Measurements from ENCODE around the gene JARID2. TPM values are rescaled to one million over a fixed set of nuclear protein-coding genes. Genes with fewer than 3 reads are reported as not detected.

The JARID2 gene
- total RNA-seq, 2 donors from 2014 or later: 3.6 to 4.6 TPM

DNA sequence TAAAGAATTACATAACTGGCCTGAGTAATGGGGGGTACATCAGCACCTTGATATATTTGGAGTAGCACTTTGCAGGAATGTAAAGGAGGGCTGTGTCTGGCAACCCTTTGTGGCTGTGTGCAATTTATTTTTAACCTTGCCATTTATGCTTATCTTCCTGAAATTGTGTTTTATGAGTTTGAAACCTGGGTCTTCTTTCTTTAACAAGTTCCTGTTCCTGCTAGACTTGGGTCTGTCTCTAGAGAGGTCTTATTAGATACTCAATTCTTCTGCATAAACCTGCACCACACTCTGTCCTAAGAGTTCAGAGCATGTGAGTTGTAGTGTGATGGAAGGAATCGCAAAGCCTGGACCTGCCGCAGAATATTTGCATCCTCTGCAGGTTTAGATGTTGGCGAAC, 181.0 kb downstream of the JARID2 start:
- Histone ChIP-seq H3K4me3 (no peak overlapping the region), H3K4me1 (peaks cover 14% of the 10 kb centered on the region), H3K36me3 (replicated peaks in 1 of 2; ENCODE audit: insufficient read depth in 1 of 2, low read depth in 2 of 2) (no peaks in the 10 kb centered on the region), H3K27ac (no peak overlapping the region), H3K27me3 (no peaks in the 10 kb centered on the region), H3K9me3 (no peaks in the 10 kb centered on the region)
- no peak for DNase-seq
- WGBS, 2 donors: 85 to 92% methylated on average over 3 of the region's 3 CpGs
- intact Hi-C loops (cut with DNase I): no loop called here
- TF ChIP-seq, protein P1, sequence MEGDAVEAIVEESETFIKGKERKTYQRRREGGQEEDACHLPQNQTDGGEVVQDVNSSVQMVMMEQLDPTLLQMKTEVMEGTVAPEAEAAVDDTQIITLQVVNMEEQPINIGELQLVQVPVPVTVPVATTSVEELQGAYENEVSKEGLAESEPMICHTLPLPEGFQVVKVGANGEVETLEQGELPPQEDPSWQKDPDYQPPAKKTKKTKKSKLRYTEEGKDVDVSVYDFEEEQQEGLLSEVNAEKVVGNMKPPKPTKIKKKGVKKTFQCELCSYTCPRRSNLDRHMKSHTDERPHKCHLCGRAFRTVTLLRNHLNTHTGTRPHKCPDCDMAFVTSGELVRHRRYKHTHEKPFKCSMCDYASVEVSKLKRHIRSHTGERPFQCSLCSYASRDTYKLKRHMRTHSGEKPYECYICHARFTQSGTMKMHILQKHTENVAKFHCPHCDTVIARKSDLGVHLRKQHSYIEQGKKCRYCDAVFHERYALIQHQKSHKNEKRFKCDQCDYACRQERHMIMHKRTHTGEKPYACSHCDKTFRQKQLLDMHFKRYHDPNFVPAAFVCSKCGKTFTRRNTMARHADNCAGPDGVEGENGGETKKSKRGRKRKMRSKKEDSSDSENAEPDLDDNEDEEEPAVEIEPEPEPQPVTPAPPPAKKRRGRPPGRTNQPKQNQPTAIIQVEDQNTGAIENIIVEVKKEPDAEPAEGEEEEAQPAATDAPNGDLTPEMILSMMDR (IDR thresholded peaks at IDR 0.05): no peak
- no peak for TF ChIP-seq POLR2A (IDR thresholded peaks at IDR 0.05)
- no peak for ATAC-seq

DNA sequence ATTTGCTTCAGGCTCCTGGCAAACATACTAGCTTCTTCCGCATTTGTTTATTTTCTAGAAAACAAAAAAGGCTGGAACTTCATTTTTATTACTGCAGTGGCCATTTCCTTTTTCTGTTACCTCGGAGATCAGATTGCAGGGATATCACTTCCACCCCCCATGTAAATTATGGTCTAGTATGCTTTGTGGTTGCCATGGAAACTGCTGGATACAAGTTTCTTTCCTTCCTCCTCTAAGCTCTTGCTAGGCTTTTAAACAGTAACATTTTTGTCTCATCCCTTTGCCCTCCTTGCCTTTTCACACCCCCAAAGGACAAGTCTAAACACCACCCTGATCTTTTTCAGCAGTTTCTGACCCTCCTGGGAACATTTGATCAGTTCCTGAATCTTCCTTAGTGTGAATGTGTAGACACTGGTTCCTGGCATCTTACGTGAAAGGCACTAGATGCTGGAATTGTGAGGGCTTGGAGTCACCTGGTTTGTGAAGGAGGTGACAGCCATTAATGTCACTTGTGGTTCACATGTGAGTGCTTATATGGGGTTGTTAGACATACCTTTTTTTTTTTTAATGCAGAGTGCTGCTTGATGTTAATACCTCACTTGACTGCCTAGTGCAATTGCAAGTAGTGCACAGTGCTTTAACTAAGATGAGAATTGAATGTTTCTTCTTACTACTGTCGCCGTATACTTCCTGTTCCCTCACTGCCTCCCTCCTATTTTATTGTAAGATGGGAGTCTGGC, 181.6 kb downstream of the JARID2 start:
- H3K4me1 ChIP-seq: peaks cover 20% of the 10 kb centered on the region
- no peak for TF ChIP-seq POLR2A (IDR thresholded peaks at IDR 0.05)
- TF ChIP-seq, protein P1 (IDR thresholded peaks at IDR 0.05): no peak
- no peak for ATAC-seq

DNA sequence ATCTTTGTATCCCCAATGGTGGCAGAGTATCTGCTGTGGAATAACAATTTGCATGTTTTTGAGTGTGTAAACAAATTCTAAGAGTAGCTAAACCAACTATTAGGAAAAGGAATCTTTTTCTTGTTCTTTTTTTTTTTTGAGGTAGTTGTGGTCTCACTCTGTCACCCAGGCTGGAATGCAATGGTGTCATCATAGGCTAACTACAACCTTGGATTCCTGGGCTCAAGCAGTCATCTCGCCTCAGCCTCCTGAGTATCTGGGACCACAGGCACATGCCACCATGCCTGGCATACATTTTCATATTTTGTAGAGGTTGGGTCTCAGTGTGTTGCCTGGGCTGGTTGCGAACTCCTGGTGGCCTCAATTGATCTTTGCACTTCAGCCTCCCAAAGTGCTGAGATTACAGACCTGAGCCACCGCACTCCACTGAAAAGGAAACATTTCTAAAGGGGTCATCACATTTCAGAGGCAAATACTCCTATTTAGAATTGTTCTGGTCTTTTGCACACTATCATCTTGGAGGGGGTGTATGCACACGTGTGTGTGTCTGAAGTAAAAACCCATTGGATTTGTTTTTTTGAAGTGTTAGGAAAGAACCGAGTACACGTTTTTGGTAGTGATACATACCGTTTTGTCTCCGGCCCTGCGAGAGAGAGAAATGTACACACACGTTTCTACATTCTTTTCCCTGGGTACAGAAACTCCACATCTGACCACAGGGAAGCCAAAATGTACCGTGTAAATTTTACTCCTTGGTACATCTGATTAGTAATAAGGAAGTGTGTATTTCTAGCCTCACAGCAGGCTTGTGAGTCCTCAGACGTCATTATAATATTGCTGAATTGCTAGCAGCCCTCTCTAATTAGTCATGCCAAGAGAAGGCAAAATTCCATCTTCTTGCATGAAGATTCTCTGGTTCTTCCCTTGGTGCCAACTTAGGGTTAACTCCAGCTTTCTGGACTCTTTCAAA, 183.6 kb downstream of the JARID2 start:
- Histone ChIP-seq H3K36me3 (replicated peaks in 1 of 2; ENCODE audit: insufficient read depth in 1 of 2, low read depth in 2 of 2) (no peaks in the 10 kb centered on the region), H3K4me1 (peaks cover 32% of the 10 kb centered on the region), H3K9me3 (no peaks in the 10 kb centered on the region), H3K4me3 (no peak overlapping the region), H3K27ac (no peak overlapping the region), H3K27me3 (no peaks in the 10 kb centered on the region)
- intact Hi-C loops (cut with DNase I): no loop called here
- ATAC-seq: no peak
- DNase-seq: no peak
- 72 to 87% methylated on average over 12 of the region's 12 CpGs for WGBS, 2 donors
- TF ChIP-seq POLR2A (IDR thresholded peaks at IDR 0.05): no peak
- TF ChIP-seq, protein P1 (IDR thresholded peaks at IDR 0.05): no peak

More for the DNA sequence above, 181.6 kb downstream of the JARID2 start:
- H3K27ac ChIP-seq: no peak overlapping the region
- no peaks in the 10 kb centered on the region for H3K27me3 ChIP-seq
- H3K9me3 ChIP-seq: no peaks in the 10 kb centered on the region
- intact Hi-C loops (cut with DNase I): no loop called here
- no peaks in the 10 kb centered on the region for H3K36me3 ChIP-seq (replicated peaks in 1 of 2; ENCODE audit: insufficient read depth in 1 of 2, low read depth in 2 of 2)
- WGBS, 2 donors: 61 to 80% methylated on average over 5 of the region's 5 CpGs
- peak in 1 of 4 donors; percentile 47 for DNase-seq
- H3K4me3 ChIP-seq: no peak overlapping the region

GRCh38 chr6:15430186-15430585, 184.3 kb downstream of the JARID2 start:
- ATAC-seq (no peak), DNase-seq (no peak)
- intact Hi-C loops (cut with DNase I): no loop called here
- Histone ChIP-seq H3K4me3 (no peak overlapping the region), H3K9me3 (no peaks in the 10 kb centered on the region), H3K4me1 (peaks cover 32% of the 10 kb centered on the region), H3K36me3 (replicated peaks in 1 of 2; ENCODE audit: insufficient read depth in 1 of 2, low read depth in 2 of 2) (no peaks in the 10 kb centered on the region), H3K27ac (no peak overlapping the region), H3K27me3 (no peaks in the 10 kb centered on the region)
- WGBS, 2 donors: 70 to 80% methylated on average over 2 of the region's 2 CpGs
- no peak for TF ChIP-seq POLR2A (IDR thresholded peaks at IDR 0.05)
- TF ChIP-seq, protein P1 (IDR thresholded peaks at IDR 0.05): no peak
